HG02588 (cell line): ENCODE results near the gene IL1RAPL1.

Source experiments
- ATAC-seq: cut with Tn5 transposase; IDR thresholded peaks from one replicate; pipeline ENCODE4 v1.9.1; 2021; ENCODE audit warnings: mild to moderate bottlenecking, moderate library complexity; ENCODE audit not compliant: unreplicated experiment

Gene IL1RAPL1

GRCh38 chrX:29388509-29388908 is 801.3 kb downstream of the IL1RAPL1 start:
- ATAC-seq: no peak

GRCh38 chrX:29397506-29397905 is 810.3 kb downstream of the IL1RAPL1 start:
- no peak for ATAC-seq

DNA sequence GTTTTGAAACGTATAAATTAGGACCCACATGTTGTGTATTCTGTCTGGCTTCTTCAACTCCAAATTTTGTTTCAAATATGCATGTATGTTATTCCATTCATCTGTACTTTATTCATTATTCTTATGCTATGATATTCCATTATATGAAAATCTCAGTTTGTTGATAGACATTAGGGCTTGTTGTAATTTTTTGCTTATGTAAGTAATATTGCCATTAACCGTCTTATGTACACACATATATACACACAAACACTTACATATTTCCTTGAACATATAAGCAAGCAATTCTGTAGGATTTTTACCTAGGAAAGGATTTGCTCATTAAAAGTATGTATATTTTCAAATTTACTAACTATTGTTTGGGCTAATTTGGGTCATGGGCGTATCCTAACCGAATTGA is 820.1 kb downstream of the IL1RAPL1 start:
- ATAC-seq: no peak

GRCh38 chrX:29419774-29420553 is 832.7 kb downstream of the IL1RAPL1 start:
- no peak for ATAC-seq

GRCh38 chrX:29422034-29422433 is 834.8 kb downstream of the IL1RAPL1 start:
- no peak for ATAC-seq

GRCh38 chrX:29431895-29432294 is 844.6 kb downstream of the IL1RAPL1 start:
- no peak for ATAC-seq

GRCh38 chrX:29432534-29432933 is 845.3 kb downstream of the IL1RAPL1 start:
- no peak for ATAC-seq

- no peak for ATAC-seq
Measured at GRCh38 chrX:29434939-29435338, 847.7 kb downstream of the IL1RAPL1 start.

DNA sequence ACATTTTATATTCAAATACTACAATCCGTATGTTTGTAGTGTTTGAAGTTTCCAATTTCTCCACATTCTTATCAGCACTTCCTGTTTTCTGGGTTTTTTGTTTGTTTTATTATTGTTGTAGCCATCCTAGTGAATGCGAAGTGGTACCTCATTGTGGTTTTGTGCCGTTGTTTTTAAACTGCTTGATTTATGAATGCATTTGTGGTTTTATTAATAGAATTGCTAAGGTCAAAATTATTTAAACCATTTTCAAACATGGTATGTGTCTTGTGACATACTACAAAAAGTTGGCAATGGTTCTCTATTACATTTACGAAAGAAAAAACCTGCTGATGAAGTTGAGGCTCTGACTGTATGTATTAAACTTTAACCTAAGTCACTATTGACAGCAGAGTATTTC is 848.1 kb downstream of the IL1RAPL1 start:
- no peak for ATAC-seq

DNA sequence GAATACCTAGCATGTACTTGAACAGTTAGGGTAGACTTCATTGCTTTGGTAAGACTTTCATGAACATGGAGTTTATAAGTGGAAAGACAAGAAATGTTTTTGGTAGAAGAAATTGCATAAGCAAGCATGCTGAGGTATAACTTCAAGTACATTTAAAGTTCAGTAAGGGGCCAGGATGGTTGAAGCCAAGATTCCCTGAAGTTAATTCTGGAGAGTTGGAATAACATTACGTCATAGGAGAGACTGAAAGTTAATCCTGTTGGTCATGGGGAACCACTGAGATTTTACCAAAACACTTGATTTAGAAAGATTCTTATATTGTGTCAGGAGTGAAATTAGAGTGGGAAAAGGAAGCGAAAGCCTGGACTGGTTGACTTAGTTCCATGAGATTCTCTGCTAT is 860.6 kb downstream of the IL1RAPL1 start:
- ATAC-seq: no peak

DNA sequence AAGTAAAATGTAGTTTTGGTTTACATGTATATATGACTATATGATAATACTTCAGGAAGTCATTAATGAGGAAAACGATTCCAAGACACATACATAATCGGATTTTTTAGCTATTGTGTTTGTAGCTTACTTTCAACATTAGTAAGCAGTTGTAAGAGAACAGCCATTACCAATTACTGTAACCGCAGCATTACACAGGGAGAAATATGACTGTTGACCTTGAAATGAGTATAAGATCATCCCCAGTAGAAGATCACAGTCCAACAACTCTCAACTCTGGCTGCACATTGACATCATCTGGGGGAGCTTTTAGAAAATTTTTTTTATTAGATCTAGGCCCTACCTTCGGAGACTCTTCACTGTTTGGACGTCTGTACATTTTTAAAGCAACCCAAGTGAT is 866.1 kb downstream of the IL1RAPL1 start:
- ATAC-seq: no peak

- no peak for ATAC-seq
Measured at GRCh38 chrX:29455702-29456101, 868.5 kb downstream of the IL1RAPL1 start.

DNA sequence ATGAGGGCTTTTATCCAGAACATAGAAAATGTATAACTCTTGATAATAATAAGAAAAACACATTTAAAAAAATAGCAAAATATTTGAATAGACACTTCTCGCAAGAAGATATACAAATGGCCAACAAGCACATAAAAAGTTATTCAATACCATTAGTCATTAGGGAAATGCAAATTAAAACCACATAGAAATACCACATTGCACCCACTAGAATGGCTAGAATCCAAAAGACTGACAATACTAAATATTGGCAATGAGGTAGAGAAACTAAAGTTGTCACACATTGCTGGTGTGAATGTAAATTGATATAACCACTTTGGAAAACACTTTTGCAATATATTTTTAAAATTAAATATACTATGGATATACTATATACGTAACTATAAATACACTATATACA is 873.8 kb downstream of the IL1RAPL1 start:
- no peak for ATAC-seq

- ATAC-seq: no peak
Measured at GRCh38 chrX:29466456-29466855, 879.2 kb downstream of the IL1RAPL1 start.

- no peak for ATAC-seq
Measured at GRCh38 chrX:29468911-29469494, 881.8 kb downstream of the IL1RAPL1 start.

DNA sequence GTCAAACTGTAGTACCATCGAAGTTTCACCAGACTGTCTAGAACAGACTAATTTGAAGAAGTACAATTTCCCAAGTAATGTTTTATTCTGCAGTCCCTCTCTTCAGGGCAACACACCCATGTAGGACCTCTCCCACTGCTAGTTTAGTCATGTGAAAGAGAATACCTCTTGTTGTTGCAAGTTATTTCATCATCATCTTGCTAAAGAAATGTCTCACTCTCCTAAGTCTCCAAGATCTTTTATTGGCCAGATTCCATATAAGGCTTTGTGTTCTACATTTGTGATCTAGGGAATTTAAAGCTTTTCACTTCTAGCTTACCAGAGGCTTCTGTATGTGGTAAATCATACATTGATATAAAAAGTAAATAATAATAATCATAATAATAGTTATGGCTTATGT is 882.8 kb downstream of the IL1RAPL1 start:
- no peak for ATAC-seq

GRCh38 chrX:29471829-29472228 is 884.6 kb downstream of the IL1RAPL1 start:
- no peak for ATAC-seq

DNA sequence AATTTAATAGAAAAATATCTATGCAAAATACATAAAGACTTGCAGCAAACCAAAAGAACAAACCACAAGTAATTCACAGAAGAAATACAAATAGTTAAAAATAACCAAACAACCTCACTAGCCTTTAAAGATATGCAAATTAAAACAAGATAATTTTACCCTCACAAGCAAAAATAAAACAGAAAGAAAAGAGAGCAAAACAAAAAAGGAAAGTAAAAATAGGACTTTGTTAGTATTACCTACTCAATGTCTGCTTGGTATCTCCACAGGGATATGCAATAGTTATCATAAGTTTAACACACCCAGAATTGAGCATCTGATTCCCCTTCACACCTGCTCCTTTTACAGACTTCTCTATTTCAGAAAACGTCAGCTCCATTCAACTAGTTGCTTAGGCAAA is 890.6 kb downstream of the IL1RAPL1 start:
- ATAC-seq: peak; percentile 36

GRCh38 chrX:29478336-29479069 is 891.3 kb downstream of the IL1RAPL1 start:
- peak; percentile 85 for ATAC-seq

DNA sequence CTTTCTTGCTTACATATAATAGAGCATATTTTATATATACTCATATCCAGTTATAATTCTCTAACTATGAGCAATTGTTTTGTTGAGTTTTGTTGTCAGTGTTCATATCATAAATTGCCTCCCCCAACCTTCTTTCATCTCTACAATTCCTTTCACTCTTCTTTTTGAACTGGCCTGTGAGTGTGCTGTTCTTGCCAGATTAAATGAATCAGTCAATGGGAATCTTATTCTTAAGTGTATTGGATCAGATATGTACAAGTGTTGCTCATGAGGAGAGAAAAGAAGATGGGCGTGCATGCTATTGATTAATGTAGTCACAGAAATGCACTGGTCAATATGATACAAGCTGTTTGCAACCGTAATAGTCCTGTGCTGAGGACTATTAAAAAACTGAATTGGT is 900.0 kb downstream of the IL1RAPL1 start:
- ATAC-seq: no peak

DNA sequence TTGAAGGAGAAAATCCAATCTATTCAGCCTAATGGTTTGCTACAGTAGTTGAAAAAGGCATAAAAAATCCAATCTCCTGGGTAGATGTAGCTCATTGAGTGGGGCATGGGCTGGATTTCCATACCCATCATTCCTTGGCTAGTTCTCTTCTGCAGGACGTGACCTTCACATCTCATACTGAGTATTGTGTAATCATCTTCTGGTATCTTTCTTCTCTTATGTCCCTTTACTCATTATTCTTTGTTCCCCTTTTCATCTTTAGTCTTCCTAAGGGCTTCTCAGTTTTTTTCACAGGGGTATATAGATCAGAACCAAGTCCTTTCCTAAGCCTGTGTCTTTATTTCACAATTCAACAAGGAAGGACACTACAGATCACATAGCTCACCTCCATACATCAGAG is 900.5 kb downstream of the IL1RAPL1 start:
- no peak for ATAC-seq

- no peak for ATAC-seq
Measured at GRCh38 chrX:29488919-29489318, 901.7 kb downstream of the IL1RAPL1 start.
